GM19463 (cell line): ENCODE measurements around the gene SIMC1.

ENCODE experiments used
- ATAC-seq: cut with Tn5 transposase; IDR thresholded peaks from one replicate; pipeline ENCODE4 v1.9.1; 2021; ENCODE audit warnings: mild to moderate bottlenecking, moderate library complexity; ENCODE audit not compliant: unreplicated experiment

The SIMC1 gene

DNA sequence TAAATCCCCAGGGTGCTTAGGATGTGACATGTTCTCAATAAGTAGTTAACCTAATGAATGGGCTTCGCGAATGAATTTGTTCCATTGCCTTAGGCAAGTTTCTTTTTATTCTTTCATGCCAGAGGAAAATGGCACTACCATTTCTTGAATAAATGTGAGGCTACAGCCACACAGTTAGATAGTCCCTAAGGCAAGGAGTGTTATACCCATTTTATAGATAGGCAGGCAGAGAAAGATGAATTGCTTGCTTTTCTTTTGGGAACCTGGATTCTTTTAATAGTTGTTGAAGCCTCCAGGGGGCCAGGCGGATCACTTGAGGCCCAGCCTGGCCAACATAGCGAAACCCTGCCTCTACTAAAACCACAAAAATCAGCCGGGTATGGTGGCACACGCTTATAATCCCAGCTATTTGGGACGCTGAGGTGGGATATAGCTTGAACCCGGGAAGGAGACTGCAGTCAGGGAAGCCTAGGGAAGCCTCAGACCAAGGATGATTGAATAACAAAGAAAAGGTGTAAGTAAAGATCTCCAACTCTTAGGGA lies 149.2 kb downstream of the SIMC1 start:
- ATAC-seq, result no peak

DNA sequence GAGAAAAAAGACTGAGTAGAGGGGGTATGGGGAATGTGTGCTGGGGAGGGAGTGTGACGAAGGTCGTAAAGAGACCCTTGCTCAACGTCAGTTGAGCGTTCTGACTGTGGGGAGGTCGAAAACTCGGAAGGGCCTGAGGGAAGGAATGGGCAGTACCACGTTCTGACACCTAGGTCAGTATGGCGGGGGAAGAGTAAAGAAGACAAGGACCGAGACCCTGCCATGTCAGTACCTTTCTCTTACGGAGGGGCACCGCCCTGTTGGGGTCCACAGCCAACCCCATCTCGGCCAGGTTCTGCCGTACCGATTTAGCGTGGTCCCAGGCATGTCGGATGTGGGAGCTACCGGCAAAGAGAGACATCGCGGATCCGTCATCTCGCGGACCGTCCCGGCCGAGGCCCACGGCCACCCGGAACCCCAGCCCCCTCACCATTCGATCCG lies 149.8 kb downstream of the SIMC1 start:
- no peak for ATAC-seq

GRCh38 chr5:176388444-176389134 lies 150.4 kb downstream of the SIMC1 start, which contains the start of the genes HIGD2A and NOP16:
Gene HIGD2A (plus strand): TSS chr5:176388751. CDS start chr5:176388820, 69 bp downstream.
Gene NOP16 (minus strand): TSS chr5:176388598. CDS start chr5:176388539, 59 bp downstream.
- ATAC-seq, result peak; percentile 84

DNA sequence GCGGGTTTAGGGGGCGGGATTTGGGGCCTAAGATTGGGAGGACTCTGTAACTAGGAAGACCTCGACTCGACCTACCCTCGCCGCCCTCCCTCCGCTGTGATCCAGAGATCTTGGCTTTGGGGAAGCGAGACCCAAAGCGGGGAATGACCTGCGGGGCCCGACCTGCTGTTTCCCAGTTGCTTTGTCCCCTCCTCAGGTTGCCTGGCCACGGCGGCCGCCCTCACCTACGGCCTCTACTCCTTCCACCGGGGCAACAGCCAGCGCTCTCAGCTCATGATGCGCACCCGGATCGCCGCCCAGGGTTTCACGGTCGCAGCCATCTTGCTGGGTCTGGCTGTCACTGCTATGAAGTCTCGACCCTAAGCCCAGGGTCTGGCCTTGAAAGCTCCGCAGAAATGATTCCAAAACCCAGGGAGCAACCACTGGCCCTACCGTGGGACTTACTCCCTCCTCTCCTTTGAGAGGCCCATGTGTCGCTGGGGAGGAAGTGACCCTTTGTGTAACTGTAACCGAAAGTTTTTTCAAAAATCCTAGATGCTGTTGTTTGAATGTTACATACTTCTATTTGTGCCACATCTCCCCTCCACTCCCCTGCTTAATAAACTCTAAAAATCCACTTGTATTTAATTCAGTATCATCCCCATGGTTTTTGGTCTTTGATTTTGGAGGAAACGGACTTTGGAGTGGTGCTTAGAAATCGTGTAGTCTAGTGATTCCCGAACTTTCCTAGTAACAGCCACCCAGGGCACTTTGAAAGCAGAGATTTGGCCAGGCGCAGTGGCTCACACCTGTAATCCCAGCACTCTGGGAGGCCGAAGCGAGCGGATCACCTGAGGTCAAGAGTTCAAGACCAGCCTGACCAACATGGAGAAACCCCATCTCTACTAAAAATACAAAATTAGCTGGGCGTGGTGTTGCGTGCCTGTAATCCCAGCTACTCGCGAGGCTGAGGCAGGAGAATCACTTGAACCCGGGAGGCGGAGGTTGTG lies 151.2 kb downstream of the SIMC1 start:
- peak; percentile 28 for ATAC-seq

DNA sequence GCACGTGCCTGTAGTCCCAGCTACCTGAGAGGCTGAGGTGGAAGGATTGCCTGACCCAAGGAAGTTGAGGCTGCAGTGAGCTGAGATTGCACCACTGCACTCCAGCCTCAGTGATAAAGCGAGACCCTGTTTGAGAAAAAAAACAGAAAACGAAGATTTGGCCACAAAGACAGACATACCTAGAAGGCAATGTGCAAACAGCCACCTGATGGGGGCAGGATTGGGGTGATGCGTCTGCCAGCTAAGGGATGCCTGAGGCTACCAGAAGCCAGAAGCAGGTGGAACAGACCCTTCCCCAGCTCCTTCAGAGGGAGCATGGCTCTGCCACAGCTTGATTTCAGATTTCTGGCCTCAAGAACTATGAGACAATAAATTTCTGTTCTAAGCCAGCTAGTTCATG lies 153.3 kb downstream of the SIMC1 start:
- ATAC-seq, result no peak

DNA sequence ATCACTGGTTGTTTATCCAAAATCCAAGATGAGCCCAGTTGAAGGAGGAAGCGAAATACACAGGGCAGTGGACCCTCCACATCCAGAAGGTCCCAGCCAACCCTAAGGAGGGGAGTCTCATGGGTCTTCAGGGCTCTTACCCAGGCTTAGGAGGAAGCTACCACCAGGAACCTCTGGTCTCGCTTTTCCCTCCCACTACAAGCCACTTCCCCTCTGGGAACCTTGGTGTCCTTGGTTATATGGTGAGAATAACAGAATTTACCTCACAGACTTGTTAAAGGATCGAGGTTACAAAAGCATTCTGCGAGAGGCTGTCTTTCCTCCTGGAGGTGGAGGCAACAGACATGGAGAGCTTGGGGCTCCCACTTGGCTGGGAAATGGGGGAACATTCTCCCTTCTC lies 153.8 kb downstream of the SIMC1 start:
- no peak for ATAC-seq

DNA sequence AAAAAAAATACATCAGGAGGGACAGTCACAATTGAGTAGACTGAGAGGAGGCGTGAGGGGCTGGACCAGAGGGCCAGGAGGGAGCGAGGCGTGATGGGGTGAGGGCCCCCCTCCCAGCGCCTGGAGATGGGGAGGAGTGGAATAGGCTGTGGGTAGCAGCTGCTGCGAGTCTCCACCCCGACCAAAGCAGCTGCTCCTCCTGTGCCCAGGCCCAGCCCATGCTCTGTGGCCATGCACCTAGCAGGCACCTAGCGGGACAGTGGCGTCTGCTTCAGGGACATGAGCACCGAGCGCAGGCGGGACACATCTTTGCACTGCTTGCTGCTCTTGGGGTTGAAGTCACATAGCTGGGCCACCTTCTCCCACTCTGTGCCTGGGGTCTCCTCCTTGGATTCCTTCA lies 154.3 kb downstream of the SIMC1 start:
- no peak for ATAC-seq

- no peak for ATAC-seq
Measured at GRCh38 chr5:176394096-176394495, 155.9 kb downstream of the SIMC1 start.

DNA sequence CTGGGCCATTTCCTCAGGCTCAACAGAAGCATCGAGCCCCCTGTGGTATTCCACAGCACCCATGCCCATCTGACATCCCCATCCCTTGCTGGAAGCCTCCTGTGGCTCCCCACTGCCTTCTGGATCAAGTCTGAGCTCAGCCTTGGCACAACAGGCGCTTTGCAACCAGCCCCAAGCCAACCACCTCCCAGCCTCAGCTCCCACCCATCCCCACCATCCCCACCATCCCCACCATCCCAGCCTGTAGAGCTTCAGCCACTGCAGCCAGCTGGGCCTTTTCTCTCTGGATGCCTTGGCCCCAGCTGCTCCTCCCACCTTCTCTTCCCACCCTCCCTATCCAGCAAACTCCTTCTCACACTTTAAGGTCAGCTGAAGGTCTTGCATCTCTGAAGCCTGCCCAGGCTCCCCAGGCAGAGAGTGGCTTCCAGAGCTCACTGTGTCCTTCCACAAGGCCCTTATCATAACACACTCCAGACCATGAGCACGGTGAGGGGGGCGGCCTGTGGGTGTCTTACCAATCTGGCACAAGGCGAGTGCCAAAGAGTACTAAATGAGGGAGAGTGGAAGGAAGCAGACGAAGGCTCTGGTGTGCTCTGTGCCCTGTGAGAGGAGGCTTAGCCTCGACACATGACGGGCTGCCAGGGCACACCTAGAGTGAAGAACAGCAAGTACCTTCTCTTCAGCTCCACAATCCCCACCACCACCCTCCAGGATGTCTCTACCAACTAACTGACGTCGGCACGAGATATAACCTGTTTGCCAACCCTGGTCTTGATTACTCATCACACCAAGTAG lies 156.9 kb downstream of the SIMC1 start:
- ATAC-seq, result no peak
